Liver (tissue), 9 donors: ENCODE measurements around the gene MAD2L1. TPM values are rescaled to one million over a fixed set of nuclear protein-coding genes. Genes with fewer than 3 reads are reported as not detected.

Experiments
- DNase-seq: peaks from one replicate; pipeline ENCODE4 v3.0.0-alpha.2; 2017; ENCODE audit warnings: low spot score
- H3K27ac ChIP-seq, 2 donors: one replicate each; pipeline ENCODE4 v1.7.0; 2013; ENCODE audit warnings: inconsistent platforms in 2 of 2, low read length in 2 of 2, control low read depth in 1 of 2, low read depth in 1 of 2, mild to moderate bottlenecking in 1 of 2
- H3K27me3 ChIP-seq, 4 donors: one replicate each; pipeline versions ENCODE4 v1.6.1 to v1.7.0; 2013; ENCODE audit warnings: low read length in 3 of 4, inconsistent platforms in 1 of 4, mild to moderate bottlenecking in 1 of 4, moderate library complexity in 1 of 4; ENCODE audit not compliant: control insufficient read depth in 4 of 4, insufficient read depth in 4 of 4
- H3K36me3 ChIP-seq, 4 donors: one replicate each; pipeline versions ENCODE4 v1.6.1 to v1.7.0; 2013; ENCODE audit warnings: low read length in 3 of 4, mild to moderate bottlenecking in 3 of 4, low read depth in 1 of 4, moderate library complexity in 1 of 4; ENCODE audit not compliant: control insufficient read depth in 4 of 4, insufficient read depth in 3 of 4
- H3K4me1 ChIP-seq, 4 donors: one replicate each; pipeline versions ENCODE4 v1.6.1 to v1.7.0; 2013; ENCODE audit warnings: low read length in 3 of 4, mild to moderate bottlenecking in 3 of 4, moderate library complexity in 1 of 4; ENCODE audit not compliant: control insufficient read depth in 4 of 4, insufficient read depth in 4 of 4
- H3K4me3 ChIP-seq, 3 donors: one replicate each; pipeline versions ENCODE4 v1.6.1 to v1.7.0; 2013; ENCODE audit warnings: low read length in 3 of 3, control low read depth in 1 of 3, low read depth in 1 of 3, mild to moderate bottlenecking in 1 of 3
- H3K9ac ChIP-seq, 2 donors: one replicate each; pipeline ENCODE4 v1.7.0; 2013; ENCODE audit warnings: low read length in 2 of 2, mild to moderate bottlenecking in 2 of 2, moderate library complexity in 2 of 2, control low read depth in 1 of 2, low read depth in 1 of 2
- H3K9me3 ChIP-seq, 4 donors: one replicate each; pipeline versions ENCODE4 v1.6.1 to v1.7.0; 2013; ENCODE audit warnings: low read length in 3 of 4; ENCODE audit not compliant: control insufficient read depth in 4 of 4
- CTCF ChIP-seq: fragments of 150-350 bp; IDR thresholded peaks from 2 replicates; pipeline ENCODE4 v1.5.1; 2017; ENCODE audit warnings: improper control_type of control experiment, low read depth, low read length; ENCODE audit not compliant: missing input control
- EGR1 ChIP-seq, 2 donors: IDR thresholded peaks; 2 replicates each; pipeline ENCODE4 v1.6.1; 2016 to 2018; ENCODE audit warnings: antibody characterized with exemption in 2 of 2, low read depth in 2 of 2
- FOXA1 ChIP-seq: IDR thresholded peaks from 2 replicates; pipeline ENCODE4 v1.6.1; 2016; ENCODE audit warnings: antibody characterized with exemption
- FOXA2 ChIP-seq: IDR thresholded peaks from 2 replicates; pipeline ENCODE4 v1.6.1; 2016; ENCODE audit warnings: antibody characterized with exemption
- GABPA ChIP-seq, 2 donors: IDR thresholded peaks in 1 of 2; conservative IDR thresholded peaks in 1 of 2; 2 replicates each; pipeline ENCODE4 v1.6.1; 2016; ENCODE audit warnings: antibody characterized with exemption in 2 of 2, mild to moderate bottlenecking in 1 of 2, moderate library complexity in 1 of 2
- HNF4A ChIP-seq, 2 donors: conservative IDR thresholded peaks; 2 replicates each; pipeline ENCODE4 v1.6.1; 2016; ENCODE audit warnings: antibody characterized with exemption in 2 of 2, mild to moderate bottlenecking in 2 of 2
- HNF4G ChIP-seq: IDR thresholded peaks from 2 replicates; pipeline ENCODE4 v1.6.1; 2016; ENCODE audit warnings: antibody characterized with exemption
- MAX ChIP-seq: IDR thresholded peaks from 2 replicates; pipeline ENCODE4 v1.6.1; 2016; ENCODE audit warnings: antibody characterized with exemption
- NR2F2 ChIP-seq: IDR thresholded peaks from 2 replicates; pipeline ENCODE4 v1.6.1; 2016; ENCODE audit warnings: antibody characterized with exemption
- RAD21 ChIP-seq, 2 donors: IDR thresholded peaks; 2 replicates each; pipeline ENCODE4 v1.6.1; 2016; ENCODE audit warnings: antibody characterized with exemption in 2 of 2, mild to moderate bottlenecking in 2 of 2
- REST ChIP-seq: IDR thresholded peaks from 2 replicates; pipeline ENCODE4 v1.6.1; 2016; ENCODE audit warnings: antibody characterized with exemption, mild to moderate bottlenecking
- RXRA ChIP-seq, 2 donors: IDR thresholded peaks; 2 replicates each; pipeline ENCODE4 v1.6.1; 2017 to 2018; ENCODE audit warnings: antibody characterized with exemption in 2 of 2, mild to moderate bottlenecking in 1 of 2
- SP1 ChIP-seq: IDR thresholded peaks from 2 replicates; pipeline ENCODE4 v1.6.1; 2018; ENCODE audit warnings: antibody characterized with exemption, mild to moderate bottlenecking
- TAF1 ChIP-seq: conservative IDR thresholded peaks from 2 replicates; pipeline ENCODE4 v1.6.1; 2016; ENCODE audit warnings: antibody characterized with exemption, mild to moderate bottlenecking
- YY1 ChIP-seq: IDR thresholded peaks from 2 replicates; pipeline ENCODE4 v1.6.1; 2016; ENCODE audit warnings: antibody characterized with exemption, mild to moderate bottlenecking
- ZBTB33 ChIP-seq: IDR thresholded peaks from 2 replicates; pipeline ENCODE4 v1.6.1; 2016; ENCODE audit warnings: antibody characterized with exemption
- WGBS: extraction: QIAGEN DNeasy Blood & Tissue Kit; methylation state at CpG from one replicate; pipeline ENCODE4 v1.1.7; 2013; 5-methylcytosine and 5-hydroxymethylcytosine counted together
- polyA plus RNA-seq, 2 donors: library from polyadenylated mRNA; stranded (reverse) in 1 of 2; unstranded in 1 of 2; fragments of 200-250 nt in 1 of 2; fragments of >200 nt in 1 of 2; fragmentation: Nextera tagmentation in 1 of 2; extraction: Ambion mirVana in 1 of 2; gene quantifications; one replicate each; pipeline versions ENCODE4 v1.2.1 to v1.2.3, GENCODE V29; 2013 to 2015
- total RNA-seq, 2 donors: library from RNA; depleted of rRNA; stranded (reverse); fragments of >200 nt; gene quantifications; one replicate each; pipeline ENCODE4 v1.2.3, GENCODE V29; 2014
- donor health status: healthy.
- donor health status: healthy.
- donor health status: healthy.
- donor health status: healthy.
- donor health status: healthy.

The MAD2L1 gene
- total and polyA plus RNA-seq, 4 donors = 0.17 to 28.1 (median 2.3) TPM

GRCh38 chr4:120026853-120027252 is 39.8 kb downstream of the MAD2L1 start:
- WGBS = 88% methylated on average over 2 of the region's 2 CpGs

GRCh38 chr4:120025516-120025915 is 41.1 kb downstream of the MAD2L1 start:
- no peak overlapping the region for H3K4me3 ChIP-seq
- no peaks in the 10 kb centered on the region for H3K4me1 ChIP-seq
- no peaks in the 10 kb centered on the region for H3K9me3 ChIP-seq
- no peak overlapping the region for H3K9ac ChIP-seq
- no peak overlapping the region for H3K27ac ChIP-seq
- no peaks in the 10 kb centered on the region for H3K27me3 ChIP-seq
- no peaks in the 10 kb centered on the region for H3K36me3 ChIP-seq
- WGBS = 64% methylated on average over 1 of the region's 1 CpG
- TF ChIP-seq HNF4G (no peak), EGR1 (IDR thresholded peaks at IDR 0.05; ENCODE audit: low read depth in 2 of 2) (no peak), MAX (no peak), RAD21 (IDR thresholded peaks at IDR 0.05) (no peak), YY1 (no peak), HNF4A (conservative IDR thresholded peaks at IDR 0.05) (no peak), GABPA (IDR thresholded peaks at IDR 0.05 in 1 of 2, conservative IDR thresholded peaks at IDR 0.05 in 1 of 2) (no peak), TAF1 (no peak), FOXA1 (no peak), ZBTB33 (no peak), FOXA2 (no peak), NR2F2 (no peak), RXRA (IDR thresholded peaks at IDR 0.05) (no peak), CTCF (no peak), SP1 (no peak)
- DNase-seq = no peak

More at GRCh38 chr4:120026853-120027252, 39.8 kb downstream of the MAD2L1 start:
- TF ChIP-seq GABPA (IDR thresholded peaks at IDR 0.05 in 1 of 2, conservative IDR thresholded peaks at IDR 0.05 in 1 of 2) (no peak), RAD21 (IDR thresholded peaks at IDR 0.05) (no peak), REST (no peak), CTCF (no peak)
- peaks cover 0 to 4% (median 0%) of the 10 kb centered on the region in 4 donors for H3K27me3 ChIP-seq
- H3K9me3 ChIP-seq = no peaks in the 10 kb centered on the region
- H3K4me3 ChIP-seq = no peak overlapping the region
- no peak for DNase-seq
- no peaks in the 10 kb centered on the region for H3K4me1 ChIP-seq
- H3K27ac ChIP-seq = no peak overlapping the region
- H3K36me3 ChIP-seq = no peaks in the 10 kb centered on the region
- H3K9ac ChIP-seq = no peak overlapping the region
